ENCODE results near the gene CSNK1G3. TPM values are rescaled to one million over a fixed set of nuclear protein-coding genes. Genes with fewer than 3 reads are reported as not detected.

Gene CSNK1G3
- total RNA-seq, 1 donor from 2014 or later: 28.5 TPM

- intact Hi-C loops (cut with DNase I): no loop called here
- Histone ChIP-seq H3K36me3 (no peaks in the 10 kb centered on the region), H3K9me3 (no peaks in the 10 kb centered on the region), H3K27ac (no peak overlapping the region), H3K27me3 (no peaks in the 10 kb centered on the region), H3K4me1 (no peaks in the 10 kb centered on the region), H3K4me3 (no peak overlapping the region)
- no peak for DNase-seq (ENCODE audit: low spot score in 2 of 2)
- TF ChIP-seq CTCF (IDR thresholded peaks at IDR 0.05): no peak
These were observed 153.0 kb downstream of the CSNK1G3 start for GRCh38 chr5:123664961-123665360.

- Histone ChIP-seq H3K4me3 (no peak overlapping the region), H3K27me3 (no peaks in the 10 kb centered on the region), H3K4me1 (no peaks in the 10 kb centered on the region), H3K36me3 (no peaks in the 10 kb centered on the region), H3K27ac (no peak overlapping the region), H3K9me3 (no peaks in the 10 kb centered on the region)
- DNase-seq (ENCODE audit: low spot score in 2 of 2): no peak
- no peak for TF ChIP-seq CTCF (IDR thresholded peaks at IDR 0.05)
- intact Hi-C loops (cut with DNase I): no loop called here
These were observed 153.9 kb downstream of the CSNK1G3 start for GRCh38 chr5:123665822-123666371.

Other genes with a start within 250 kb of the CSNK1G3 start
- 11.6 TPM for gene CEP120, start 88.8 kb upstream of the CSNK1G3 start, total RNA-seq

Data from ascending aorta (tissue), 2 donors.